HepG2 (cell line): Measurements from ENCODE around the gene NGRN. TPM values are rescaled to one million over a fixed set of nuclear protein-coding genes. Genes with fewer than 3 reads are reported as not detected.

Experiments used
- CREB1 ChIP-seq, 2 experiments: fragments of 450-650 bp in 1 of 2; IDR thresholded peaks; 2 replicates each; pipeline ENCODE4 v1.6.1; 2016 to 2017; ENCODE audit warnings: control low read depth in 1 of 2, mild to moderate bottlenecking in 1 of 2, missing compliant biosample characterization in 1 of 2, missing genetic modification characterization in 1 of 2
- FOSL2 ChIP-seq: sonication (generic); formaldehyde crosslinking; IDR thresholded peaks from 2 replicates; pipeline ENCODE4 v1.4.0; 2020; ENCODE audit warnings: missing genetic modification reagents
- KAT8 ChIP-seq: IDR thresholded peaks from 2 replicates; pipeline ENCODE4 v1.6.1; 2016; ENCODE audit warnings: missing genetic modification reagents, missing compliant biosample characterization
- NKX3-1 ChIP-seq: sonication (generic); formaldehyde crosslinking; IDR thresholded peaks from 2 replicates; pipeline ENCODE4 v1.5.0; 2020; ENCODE audit warnings: missing genetic modification reagents
- SOX5 ChIP-seq: IDR thresholded peaks from 2 replicates; pipeline ENCODE4 v1.6.1; 2016; ENCODE audit warnings: borderline replicate concordance
- ZNF629 ChIP-seq: sonication (generic); formaldehyde crosslinking; conservative IDR thresholded peaks from 2 replicates; pipeline ENCODE4 v1.5.0; 2020; ENCODE audit warnings: missing genetic modification reagents
- ZNF781 ChIP-seq: sonication (generic); formaldehyde crosslinking; IDR thresholded peaks from 2 replicates; pipeline ENCODE4 v1.5.1; 2020; ENCODE audit warnings: borderline replicate concordance, mild to moderate bottlenecking, missing genetic modification reagents; ENCODE audit errors: not compliant biosample characterization
- polyA plus RNA-seq, 8 experiments: library from polyadenylated mRNA; depleted of rRNA in 3 of 8; stranded (reverse) in 7 of 8; unstranded in 1 of 8; fragments of >200 nt; fragmentation: Illumina TruSeq in 4 of 8; extraction: Trizol in 4 of 8; gene quantifications; 2 replicates each; pipeline versions ENCODE4 v1.2.1 to v1.2.3, GENCODE V29; 2011 to 2016; ENCODE audit warnings: low read depth in 4 of 8, missing spikeins in 1 of 8, mixed read lengths in 1 of 8; ENCODE audit not compliant: insufficient read depth in 1 of 8
- total RNA-seq, 5 experiments: library from RNA; depleted of rRNA; stranded (reverse); fragments of >200 nt; fragmentation: Illumina TruSeq; extraction: Trizol; gene quantifications; 2 replicates each; pipeline ENCODE4 v1.2.3, GENCODE V29; 2016; ENCODE audit warnings: low read depth in 1 of 5
- TF ChIP-seq, protein P1 (sequence below): sonication (generic); formaldehyde crosslinking; IDR thresholded peaks from 2 replicates; pipeline ENCODE4 v1.5.1; 2020; ENCODE audit warnings: mild to moderate bottlenecking, missing genetic modification reagents, moderate library complexity
- TF ChIP-seq, protein P2 (sequence below): IDR thresholded peaks from 2 replicates; pipeline ENCODE4 v1.6.1; 2012; ENCODE audit warnings: inconsistent platforms
- TF ChIP-seq, protein P3 (sequence below): sonication (generic); formaldehyde crosslinking; IDR thresholded peaks from 2 replicates; pipeline ENCODE4 v1.4.0; 2020; ENCODE audit warnings: mild to moderate bottlenecking, low read depth, missing genetic modification reagents
- TF ChIP-seq, protein P4 (sequence below): sonication (generic); formaldehyde crosslinking; IDR thresholded peaks from 2 replicates; pipeline ENCODE4 v1.4.0; 2020; ENCODE audit warnings: missing genetic modification reagents
- TF ChIP-seq, protein P5 (sequence below): sonication (generic); formaldehyde crosslinking; IDR thresholded peaks from 2 replicates; pipeline ENCODE4 v1.5.0; 2020; ENCODE audit warnings: mild to moderate bottlenecking, missing genetic modification reagents

The NGRN gene
- total and polyA plus RNA-seq, 2 of the 13 experiments (the other 11 are each of a cell fraction or from before 2014, with no cell fraction given), result 39.8 to 63.7 TPM

DNA sequence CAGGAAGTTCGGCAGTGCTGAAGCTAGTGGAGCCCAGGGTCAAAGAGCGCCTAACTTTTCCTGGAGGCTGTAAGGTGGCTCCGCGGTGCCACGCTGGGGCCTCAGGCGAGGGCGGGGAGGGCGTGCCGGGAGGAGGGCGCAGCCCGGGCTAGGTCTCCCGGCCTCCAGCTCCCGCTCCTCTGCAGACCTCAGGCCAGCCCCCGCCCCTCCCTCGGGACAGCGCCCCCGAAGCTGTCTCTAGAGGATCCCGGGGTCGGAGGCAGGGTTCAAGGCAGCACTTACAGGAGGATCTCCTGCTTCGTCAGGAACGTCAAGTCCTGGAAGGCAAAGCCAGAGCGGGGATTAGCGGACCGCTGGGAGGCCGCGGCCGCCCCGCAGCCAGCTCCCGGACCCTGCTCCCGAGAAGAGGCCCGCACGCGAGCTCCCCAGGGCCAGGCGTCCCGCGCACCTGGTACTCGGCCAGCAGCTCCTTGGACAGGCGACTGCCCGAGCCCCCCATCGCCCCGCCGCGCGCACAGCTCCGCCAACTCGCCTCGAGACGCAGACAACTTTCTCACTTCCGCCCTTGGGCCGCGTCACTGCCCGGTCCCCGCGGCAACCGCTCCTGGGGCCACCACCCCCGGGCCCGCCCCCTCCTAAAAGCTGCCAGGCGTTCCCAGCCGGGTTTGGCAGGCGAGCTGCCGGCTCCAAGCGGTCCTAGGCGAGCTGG, 31.9 kb upstream of the NGRN start, which contains the start of gene CIB1 (continued):
- 0 out of 2 replicates have a peak, but pooled peaks have one; percentile 4 for TF ChIP-seq SOX5
- TF ChIP-seq, protein P1, sequence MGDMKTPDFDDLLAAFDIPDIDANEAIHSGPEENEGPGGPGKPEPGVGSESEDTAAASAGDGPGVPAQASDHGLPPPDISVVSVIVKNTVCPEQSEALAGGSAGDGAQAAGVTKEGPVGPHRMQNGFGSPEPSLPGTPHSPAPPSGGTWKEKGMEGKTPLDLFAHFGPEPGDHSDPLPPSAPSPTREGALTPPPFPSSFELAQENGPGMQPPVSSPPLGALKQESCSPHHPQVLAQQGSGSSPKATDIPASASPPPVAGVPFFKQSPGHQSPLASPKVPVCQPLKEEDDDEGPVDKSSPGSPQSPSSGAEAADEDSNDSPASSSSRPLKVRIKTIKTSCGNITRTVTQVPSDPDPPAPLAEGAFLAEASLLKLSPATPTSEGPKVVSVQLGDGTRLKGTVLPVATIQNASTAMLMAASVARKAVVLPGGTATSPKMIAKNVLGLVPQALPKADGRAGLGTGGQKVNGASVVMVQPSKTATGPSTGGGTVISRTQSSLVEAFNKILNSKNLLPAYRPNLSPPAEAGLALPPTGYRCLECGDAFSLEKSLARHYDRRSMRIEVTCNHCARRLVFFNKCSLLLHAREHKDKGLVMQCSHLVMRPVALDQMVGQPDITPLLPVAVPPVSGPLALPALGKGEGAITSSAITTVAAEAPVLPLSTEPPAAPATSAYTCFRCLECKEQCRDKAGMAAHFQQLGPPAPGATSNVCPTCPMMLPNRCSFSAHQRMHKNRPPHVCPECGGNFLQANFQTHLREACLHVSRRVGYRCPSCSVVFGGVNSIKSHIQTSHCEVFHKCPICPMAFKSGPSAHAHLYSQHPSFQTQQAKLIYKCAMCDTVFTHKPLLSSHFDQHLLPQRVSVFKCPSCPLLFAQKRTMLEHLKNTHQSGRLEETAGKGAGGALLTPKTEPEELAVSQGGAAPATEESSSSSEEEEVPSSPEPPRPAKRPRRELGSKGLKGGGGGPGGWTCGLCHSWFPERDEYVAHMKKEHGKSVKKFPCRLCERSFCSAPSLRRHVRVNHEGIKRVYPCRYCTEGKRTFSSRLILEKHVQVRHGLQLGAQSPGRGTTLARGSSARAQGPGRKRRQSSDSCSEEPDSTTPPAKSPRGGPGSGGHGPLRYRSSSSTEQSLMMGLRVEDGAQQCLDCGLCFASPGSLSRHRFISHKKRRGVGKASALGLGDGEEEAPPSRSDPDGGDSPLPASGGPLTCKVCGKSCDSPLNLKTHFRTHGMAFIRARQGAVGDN (CRISPR knock-in tag), result peak; percentile 88
- TF ChIP-seq, protein P2, sequence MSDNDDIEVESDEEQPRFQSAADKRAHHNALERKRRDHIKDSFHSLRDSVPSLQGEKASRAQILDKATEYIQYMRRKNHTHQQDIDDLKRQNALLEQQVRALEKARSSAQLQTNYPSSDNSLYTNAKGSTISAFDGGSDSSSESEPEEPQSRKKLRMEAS, result peak; percentile 78
- TF ChIP-seq, protein P3, sequence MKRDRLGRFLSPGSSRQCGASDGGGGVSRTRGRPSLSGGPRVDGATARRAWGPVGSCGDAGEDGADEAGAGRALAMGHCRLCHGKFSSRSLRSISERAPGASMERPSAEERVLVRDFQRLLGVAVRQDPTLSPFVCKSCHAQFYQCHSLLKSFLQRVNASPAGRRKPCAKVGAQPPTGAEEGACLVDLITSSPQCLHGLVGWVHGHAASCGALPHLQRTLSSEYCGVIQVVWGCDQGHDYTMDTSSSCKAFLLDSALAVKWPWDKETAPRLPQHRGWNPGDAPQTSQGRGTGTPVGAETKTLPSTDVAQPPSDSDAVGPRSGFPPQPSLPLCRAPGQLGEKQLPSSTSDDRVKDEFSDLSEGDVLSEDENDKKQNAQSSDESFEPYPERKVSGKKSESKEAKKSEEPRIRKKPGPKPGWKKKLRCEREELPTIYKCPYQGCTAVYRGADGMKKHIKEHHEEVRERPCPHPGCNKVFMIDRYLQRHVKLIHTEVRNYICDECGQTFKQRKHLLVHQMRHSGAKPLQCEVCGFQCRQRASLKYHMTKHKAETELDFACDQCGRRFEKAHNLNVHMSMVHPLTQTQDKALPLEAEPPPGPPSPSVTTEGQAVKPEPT (CRISPR knock-in tag), result 0 out of 2 replicates have a peak, but pooled peaks have one; percentile 31
- TF ChIP-seq NKX3-1 (CRISPR knock-in tag), result no peak
- 0 out of 2 replicates have a peak, but pooled peaks have one; percentile 7 for TF ChIP-seq FOSL2
- peak; percentile 51; the same call in 1 of the 2 replicates for TF ChIP-seq KAT8 (CRISPR knock-in tag)
- TF ChIP-seq CREB1 (IDR thresholded peaks at IDR 0.05), result no peak
- TF ChIP-seq CREB1 (CRISPR knock-in tag; IDR thresholded peaks at IDR 0.05), result no peak
- TF ChIP-seq, protein P4, sequence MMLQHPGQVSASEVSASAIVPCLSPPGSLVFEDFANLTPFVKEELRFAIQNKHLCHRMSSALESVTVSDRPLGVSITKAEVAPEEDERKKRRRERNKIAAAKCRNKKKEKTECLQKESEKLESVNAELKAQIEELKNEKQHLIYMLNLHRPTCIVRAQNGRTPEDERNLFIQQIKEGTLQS, result peak; percentile 7; the same call in 1 of the 2 replicates
- TF ChIP-seq, protein P5, sequence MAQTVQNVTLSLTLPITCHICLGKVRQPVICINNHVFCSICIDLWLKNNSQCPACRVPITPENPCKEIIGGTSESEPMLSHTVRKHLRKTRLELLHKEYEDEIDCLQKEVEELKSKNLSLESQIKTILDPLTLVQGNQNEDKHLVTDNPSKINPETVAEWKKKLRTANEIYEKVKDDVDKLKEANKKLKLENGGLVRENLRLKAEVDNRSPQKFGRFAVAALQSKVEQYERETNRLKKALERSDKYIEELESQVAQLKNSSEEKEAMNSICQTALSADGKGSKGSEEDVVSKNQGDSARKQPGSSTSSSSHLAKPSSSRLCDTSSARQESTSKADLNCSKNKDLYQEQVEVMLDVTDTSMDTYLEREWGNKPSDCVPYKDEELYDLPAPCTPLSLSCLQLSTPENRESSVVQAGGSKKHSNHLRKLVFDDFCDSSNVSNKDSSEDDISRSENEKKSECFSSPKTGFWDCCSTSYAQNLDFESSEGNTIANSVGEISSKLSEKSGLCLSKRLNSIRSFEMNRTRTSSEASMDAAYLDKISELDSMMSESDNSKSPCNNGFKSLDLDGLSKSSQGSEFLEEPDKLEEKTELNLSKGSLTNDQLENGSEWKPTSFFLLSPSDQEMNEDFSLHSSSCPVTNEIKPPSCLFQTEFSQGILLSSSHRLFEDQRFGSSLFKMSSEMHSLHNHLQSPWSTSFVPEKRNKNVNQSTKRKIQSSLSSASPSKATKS, result no peak
- no peak for TF ChIP-seq ZNF629 (CRISPR knock-in tag)
- TF ChIP-seq ZNF781, result peak; percentile 65
